Measurements from ENCODE around the gene ZMYM1.
"Not testable (repeated sequence)": the region's sequence is repeated elsewhere in the genome, so short reads cannot be mapped to it uniquely, and the experiment has no call there.

ZMYM1 gene

DNA sequence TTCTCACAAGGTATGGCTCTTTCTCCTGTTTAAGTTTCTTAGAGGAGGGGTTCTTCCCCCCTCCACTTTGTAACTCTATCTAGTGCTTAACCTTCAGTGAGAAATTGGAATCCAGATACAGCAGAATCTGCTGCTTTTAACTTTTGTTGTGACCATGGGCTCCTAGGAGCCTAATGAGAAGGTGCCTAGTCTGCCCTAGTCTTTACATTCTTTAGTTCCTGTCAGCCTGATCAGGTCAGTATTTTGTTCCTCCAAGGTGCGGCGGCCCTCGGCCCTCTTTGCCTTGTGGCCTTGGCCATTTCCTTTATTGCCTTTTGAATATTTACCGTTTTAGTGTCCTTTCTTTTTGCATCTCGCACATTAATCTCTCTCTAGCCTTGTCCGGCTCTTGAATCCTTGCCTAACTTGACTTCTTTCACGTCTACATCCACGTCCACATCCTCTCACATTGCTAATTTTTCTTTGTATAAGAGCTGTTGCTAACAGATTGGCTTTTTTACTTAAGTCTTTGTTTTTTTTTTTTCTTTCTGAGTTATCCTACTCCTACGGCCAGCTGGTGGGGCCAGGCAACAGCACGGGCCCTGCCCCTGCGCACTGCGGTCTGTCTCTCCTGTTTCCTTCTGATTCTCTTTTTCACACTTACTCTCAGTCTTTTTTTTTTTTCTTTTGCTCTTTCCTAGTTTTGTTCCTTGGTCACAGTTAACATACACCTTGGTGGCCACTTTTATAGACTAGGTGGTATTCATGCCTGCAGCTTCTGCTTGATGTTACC lies 64.7 kb downstream of the ZMYM1 start:
- TF ChIP-seq YY1 (IDR thresholded peaks at IDR 0.05; ENCODE audit: insufficient read depth, insufficient read length), result no peak
- TF ChIP-seq SUZ12 (IDR thresholded peaks at IDR 0.05; ENCODE audit: extremely low read depth, insufficient read depth, insufficient read length), result no peak
- no peak for TF ChIP-seq ZNF274 (IDR thresholded peaks at IDR 0.05; ENCODE audit: low read depth, low read length)
- no peak overlapping the region for H3K4me3 ChIP-seq (ENCODE audit: insufficient read length, low read depth)
- H3K36me3 ChIP-seq (ENCODE audit: insufficient read depth, insufficient read length, low read length), result no peaks in the 10 kb centered on the region
- H3K9me3 ChIP-seq (ENCODE audit: insufficient read depth, low read length), result no peaks in the 10 kb centered on the region
- H3K27me3 ChIP-seq (ENCODE audit: insufficient read depth, insufficient read length), result no peaks in the 10 kb centered on the region
- H3K9ac ChIP-seq (ENCODE audit: insufficient read length, low read depth), result no peak overlapping the region
- no peak for DNase-seq (ENCODE audit: low read depth, low spot score)
- H3K4me1 ChIP-seq (ENCODE audit: insufficient read depth, insufficient read length), result peaks cover 7% of the 10 kb centered on the region

DNA sequence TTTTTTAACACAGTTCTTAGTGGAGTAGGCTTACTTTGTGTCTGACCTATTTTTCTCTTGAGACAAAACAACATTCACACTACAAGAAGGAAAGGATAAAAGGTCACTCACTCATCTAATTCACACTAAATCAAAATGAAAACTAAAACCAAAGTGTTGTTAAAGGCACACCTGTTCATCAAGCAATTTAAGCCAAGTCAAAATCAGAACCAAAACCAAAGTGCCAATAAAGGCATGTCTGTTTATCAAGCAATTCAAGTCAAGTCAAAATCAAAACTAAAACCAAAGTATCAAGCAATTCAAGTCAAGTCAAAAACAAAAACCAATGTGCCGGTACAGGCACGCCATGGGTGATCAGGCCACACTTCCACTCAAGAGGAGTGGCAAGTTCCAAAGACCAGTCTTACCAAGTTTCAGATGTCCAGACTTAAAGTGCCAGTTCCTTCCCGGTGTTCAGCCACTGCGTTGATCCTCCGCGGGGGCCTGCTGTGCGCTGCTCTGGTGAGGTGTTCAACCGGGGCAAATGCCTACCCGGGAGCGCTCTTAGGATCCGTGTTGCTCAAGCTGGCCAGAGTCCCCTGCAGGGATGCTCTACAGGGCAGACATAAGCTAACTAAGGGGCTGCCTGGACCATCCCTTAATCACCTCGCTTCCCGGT lies 66.8 kb downstream of the ZMYM1 start:
- H3K9me3 ChIP-seq (ENCODE audit: insufficient read depth, low read length); H3K4me3 ChIP-seq (ENCODE audit: insufficient read length, low read depth); DNase-seq (ENCODE audit: low read depth, low spot score); H3K27me3 ChIP-seq (ENCODE audit: insufficient read depth, insufficient read length); H3K4me1 ChIP-seq (ENCODE audit: insufficient read depth, insufficient read length); H3K36me3 ChIP-seq (ENCODE audit: insufficient read depth, insufficient read length, low read length); H3K9ac ChIP-seq (ENCODE audit: insufficient read length, low read depth): not testable (repeated sequence)

DNA sequence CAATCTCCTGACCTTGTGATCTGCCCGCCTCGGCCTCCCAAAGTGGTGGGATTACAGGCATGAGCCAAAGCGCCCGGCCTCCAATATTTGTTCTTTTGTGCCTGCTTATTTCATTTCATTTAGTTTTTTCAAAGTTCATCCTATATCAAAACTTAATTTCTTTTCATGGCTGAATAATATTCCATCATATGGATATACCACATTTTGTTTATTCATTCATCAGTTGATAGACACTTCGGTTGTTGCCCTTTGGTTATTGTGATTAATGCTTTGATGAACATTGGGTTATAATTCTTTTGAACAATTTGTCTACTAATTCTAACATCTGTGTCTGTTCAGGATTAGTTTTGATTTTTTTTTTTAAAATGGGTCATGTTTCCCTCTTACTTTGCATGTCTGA lies 72.0 kb downstream of the ZMYM1 start:
- no peak for DNase-seq (ENCODE audit: low read depth, low spot score)
- no peak overlapping the region for H3K9ac ChIP-seq (ENCODE audit: insufficient read length, low read depth)
- no peaks in the 10 kb centered on the region for H3K27me3 ChIP-seq (ENCODE audit: insufficient read depth, insufficient read length)
- no peaks in the 10 kb centered on the region for H3K9me3 ChIP-seq (ENCODE audit: insufficient read depth, low read length)
- H3K4me3 ChIP-seq (ENCODE audit: insufficient read length, low read depth), result no peak overlapping the region
- H3K4me1 ChIP-seq (ENCODE audit: insufficient read depth, insufficient read length), result peaks cover 1% of the 10 kb centered on the region
- TF ChIP-seq SUZ12 (IDR thresholded peaks at IDR 0.05; ENCODE audit: extremely low read depth, insufficient read depth, insufficient read length) (no peak), ZNF274 (IDR thresholded peaks at IDR 0.05; ENCODE audit: low read depth, low read length) (no peak), YY1 (IDR thresholded peaks at IDR 0.05; ENCODE audit: insufficient read depth, insufficient read length) (no peak)
- H3K36me3 ChIP-seq (ENCODE audit: insufficient read depth, insufficient read length, low read length), result no peaks in the 10 kb centered on the region

DNA sequence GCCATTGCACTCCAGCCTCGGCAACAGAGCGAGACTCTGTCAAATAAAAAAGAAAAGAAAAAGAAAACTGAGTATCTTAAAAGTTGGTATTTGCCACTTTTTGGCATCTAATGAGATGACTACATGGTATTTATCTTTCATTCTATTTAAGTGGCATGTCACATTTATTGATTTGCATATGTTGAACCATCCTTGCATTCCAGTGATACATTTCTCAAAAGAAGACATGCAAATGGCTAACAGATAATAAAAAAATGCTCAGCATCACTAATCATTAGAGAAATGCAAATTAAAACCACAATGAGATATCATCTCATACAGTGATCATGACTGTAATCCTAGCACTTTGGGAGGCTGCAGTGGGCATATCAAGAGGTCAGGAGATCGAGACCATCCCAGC lies 85.7 kb downstream of the ZMYM1 start:
- no peaks in the 10 kb centered on the region for H3K4me1 ChIP-seq (ENCODE audit: insufficient read depth, insufficient read length)
- no peak overlapping the region for H3K9ac ChIP-seq (ENCODE audit: insufficient read length, low read depth)
- TF ChIP-seq YY1 (IDR thresholded peaks at IDR 0.05; ENCODE audit: insufficient read depth, insufficient read length) (no peak), ZNF274 (IDR thresholded peaks at IDR 0.05; ENCODE audit: low read depth, low read length) (no peak), SUZ12 (IDR thresholded peaks at IDR 0.05; ENCODE audit: extremely low read depth, insufficient read depth, insufficient read length) (no peak)
- H3K4me3 ChIP-seq (ENCODE audit: insufficient read length, low read depth), result no peak overlapping the region
- H3K27me3 ChIP-seq (ENCODE audit: insufficient read depth, insufficient read length), result no peaks in the 10 kb centered on the region
- DNase-seq (ENCODE audit: low read depth, low spot score), result no peak
- peaks cover 15% of the 10 kb centered on the region for H3K9me3 ChIP-seq (ENCODE audit: insufficient read depth, low read length)
- H3K36me3 ChIP-seq (ENCODE audit: insufficient read depth, insufficient read length, low read length), result no peaks in the 10 kb centered on the region
